HG03457 (cell line): ENCODE data around the gene STPG1.

Source experiments
- ATAC-seq: cut with Tn5 transposase; IDR thresholded peaks from one replicate; pipeline ENCODE4 v1.9.1; 2021; ENCODE audit warnings: moderate number of reproducible peaks; ENCODE audit not compliant: unreplicated experiment

Gene STPG1

DNA sequence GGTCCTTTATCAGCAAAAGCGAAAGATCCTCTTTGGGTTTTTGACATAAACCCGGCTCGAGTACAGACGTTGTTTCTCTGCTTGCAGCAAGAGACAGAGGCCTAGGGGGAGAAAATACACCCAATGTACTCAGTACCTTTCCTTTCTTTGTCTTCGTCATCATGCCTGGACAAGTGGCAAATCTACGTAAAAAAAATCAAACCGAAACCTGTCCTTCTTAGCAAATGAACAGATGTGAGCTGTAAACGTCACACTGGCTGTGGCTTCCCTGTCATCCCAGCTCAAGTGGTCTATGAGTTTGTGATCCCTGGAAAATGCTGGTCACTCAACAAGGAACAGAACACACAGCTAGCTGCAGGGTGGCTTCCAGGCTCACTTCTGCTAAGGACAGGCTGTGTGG, 39.9 kb downstream of the STPG1 start:
- ATAC-seq = no peak

DNA sequence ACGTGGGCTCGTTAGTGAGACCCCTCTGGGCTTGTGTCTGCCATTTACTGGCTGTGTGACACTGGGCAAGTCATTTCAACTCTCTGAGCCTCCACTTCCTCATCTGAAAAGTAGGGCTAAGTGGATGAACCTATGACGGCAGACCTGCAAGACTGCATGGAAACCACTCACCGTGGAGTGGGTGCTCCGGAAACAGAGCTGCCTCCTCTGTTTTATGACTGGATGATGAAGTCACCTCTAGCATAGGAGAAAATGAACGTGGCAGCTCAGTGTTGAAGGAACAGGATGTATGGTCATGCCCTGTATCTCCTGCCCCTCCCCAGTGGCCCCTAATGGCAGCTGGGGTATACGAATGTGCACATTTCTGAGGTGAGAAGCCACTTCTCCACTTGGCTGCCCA, 40.5 kb downstream of the STPG1 start:
- no peak for ATAC-seq

DNA sequence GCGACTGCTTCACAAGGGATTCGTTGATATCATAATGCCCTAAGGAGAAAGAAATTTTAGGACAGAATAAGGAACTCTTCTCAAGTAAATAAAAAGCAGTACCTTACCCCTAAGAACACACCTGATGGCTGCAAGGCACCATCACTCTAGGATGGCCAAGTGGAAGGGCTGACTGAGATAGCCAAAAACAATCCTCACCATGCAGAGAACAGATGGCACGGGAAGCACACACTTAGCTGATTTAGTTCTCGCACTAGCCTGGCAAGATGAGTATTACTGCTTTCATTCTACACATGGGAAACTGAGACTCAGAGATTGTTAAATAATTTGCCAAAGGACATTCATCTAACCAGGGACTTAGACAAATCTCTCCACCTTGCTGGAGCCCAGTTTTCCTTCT, 43.8 kb downstream of the STPG1 start:
- ATAC-seq = no peak

DNA sequence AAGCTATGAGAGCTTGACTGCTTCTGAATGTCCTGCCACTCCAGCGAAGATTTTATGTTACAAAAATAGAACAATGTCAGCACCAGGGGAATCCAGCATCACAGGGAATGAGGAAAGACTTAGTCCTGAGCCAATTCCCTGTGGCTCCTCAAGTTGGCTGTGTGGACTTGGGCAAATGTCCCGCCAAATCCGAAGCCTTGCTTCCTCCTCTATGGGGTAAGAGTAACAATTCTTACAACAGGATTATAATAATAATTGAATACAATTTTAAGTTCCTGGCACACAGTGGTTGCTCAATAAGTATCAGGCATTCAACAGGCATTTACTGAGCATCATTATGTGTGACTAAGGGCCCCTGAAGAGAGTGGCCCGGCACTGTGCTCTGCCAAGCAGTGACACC, 44.4 kb downstream of the STPG1 start:
- no peak for ATAC-seq

DNA sequence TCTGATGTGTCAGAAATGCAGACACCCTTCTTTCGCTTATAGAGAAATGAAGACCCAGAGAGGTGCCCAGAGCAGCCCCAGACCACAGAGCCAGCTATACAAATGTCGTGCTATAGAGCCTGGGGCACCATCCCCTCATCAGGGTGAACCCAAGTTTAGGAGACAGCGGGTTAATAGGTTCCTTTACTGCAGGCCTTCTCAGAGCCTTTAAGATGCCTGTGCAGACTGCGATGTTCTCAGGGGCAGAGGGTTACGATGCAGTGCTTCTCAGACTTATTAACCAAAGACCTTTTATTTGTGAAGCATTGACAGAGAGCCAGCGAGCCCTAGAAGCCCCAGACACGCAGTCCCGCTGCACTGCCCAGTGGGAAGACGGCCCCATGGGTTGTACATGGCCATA, 46.9 kb downstream of the STPG1 start:
- ATAC-seq = no peak

DNA sequence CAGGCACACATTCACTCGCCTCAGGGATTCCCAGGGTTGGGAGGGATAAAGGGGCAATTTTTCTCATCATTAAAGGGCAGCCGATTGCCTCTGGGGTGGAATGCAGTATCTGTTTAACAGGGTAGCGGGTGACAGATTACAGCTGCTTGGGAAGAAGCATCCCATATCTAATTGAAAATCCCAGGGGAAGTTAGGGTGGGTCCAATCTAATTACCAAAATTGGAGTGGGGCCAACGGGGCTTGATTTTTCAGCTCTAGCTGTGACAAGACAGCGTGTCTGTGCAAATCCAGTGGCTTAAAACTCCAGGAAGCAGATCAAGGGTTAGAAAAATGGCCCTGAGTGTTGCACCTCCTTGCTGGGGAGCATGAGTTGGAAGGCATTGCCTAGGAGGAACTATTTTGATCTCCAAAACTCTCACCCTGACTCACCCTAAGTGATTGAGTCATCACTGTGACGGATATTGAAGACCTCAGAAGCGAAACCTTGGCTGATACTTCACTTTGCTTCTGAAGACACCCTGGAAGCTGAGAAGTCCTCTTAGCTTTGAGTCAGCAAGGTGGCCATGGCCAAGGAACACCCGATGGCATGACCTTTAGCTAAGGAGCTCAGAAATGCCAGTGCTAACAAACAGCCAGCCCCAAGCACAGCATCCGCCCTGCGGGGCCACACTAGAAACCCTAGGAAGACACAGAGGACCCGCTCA, 48.5 kb downstream of the STPG1 start:
- ATAC-seq = no peak

DNA sequence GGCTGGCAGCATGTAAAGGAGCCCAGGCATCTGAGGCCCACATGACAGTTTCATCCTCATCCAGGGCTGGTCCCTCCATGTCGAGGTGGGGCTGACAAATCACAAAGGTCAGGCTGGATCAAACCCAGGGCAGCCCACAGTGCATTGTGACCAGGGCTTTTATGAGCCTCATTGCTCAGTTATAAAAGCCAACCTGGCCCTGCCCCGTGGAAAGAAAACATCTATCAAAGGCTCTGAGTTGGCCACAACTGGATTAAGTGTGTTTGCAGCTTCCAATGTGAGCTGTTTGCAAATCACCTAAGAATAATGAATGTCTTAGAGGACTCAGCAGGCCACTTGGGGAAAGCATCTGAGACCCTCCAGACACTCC, 49.0 kb downstream of the STPG1 start:
- ATAC-seq = no peak

DNA sequence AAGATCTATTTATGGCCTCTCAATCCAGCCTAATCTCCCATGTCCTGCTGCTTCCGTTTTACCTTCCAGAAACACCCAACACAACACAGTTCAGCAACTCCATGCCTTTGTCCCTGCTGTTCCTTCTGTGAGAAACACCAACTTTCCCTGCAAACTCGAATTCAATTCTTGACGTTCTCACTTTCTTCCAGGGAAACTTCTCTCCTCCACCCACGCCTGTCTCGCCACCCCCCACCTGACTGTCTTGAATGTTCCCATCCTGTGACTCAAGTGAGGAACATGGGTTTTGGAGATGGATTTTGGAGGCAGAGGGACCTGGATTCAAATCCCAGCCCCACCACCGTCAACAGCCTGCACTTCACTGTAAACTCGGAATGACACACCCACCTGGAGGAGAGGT, 49.6 kb downstream of the STPG1 start:
- no peak for ATAC-seq

DNA sequence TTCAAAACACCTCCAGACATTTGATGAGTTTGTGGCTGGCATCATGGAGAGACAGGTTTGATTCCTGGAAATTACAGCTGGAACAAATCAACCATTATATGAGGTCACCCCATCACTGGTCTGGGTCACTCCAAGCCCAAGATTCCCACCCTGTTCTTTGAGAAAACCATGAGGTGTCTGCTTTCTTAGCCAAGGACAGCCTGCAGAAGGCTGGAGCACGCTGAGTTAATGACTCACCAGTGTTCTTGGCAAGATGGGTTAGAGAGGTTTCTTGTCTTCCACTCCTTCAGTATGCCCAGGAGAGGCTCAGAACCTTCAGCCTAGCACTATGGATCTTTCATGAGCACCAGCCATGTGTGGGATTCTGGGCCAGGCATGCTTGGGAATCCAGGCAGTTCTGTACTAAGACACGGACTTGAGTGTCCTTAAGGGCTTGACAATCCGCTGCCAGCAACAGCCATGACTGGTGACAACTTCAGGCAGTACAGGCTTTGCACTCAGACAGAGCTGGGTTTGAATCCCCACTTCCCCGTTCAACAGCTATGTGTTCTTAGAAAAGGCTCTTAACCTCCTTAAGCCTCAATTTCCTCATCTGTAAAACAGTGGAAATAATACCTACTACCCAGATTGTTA, 50.5 kb downstream of the STPG1 start:
- no peak for ATAC-seq

DNA sequence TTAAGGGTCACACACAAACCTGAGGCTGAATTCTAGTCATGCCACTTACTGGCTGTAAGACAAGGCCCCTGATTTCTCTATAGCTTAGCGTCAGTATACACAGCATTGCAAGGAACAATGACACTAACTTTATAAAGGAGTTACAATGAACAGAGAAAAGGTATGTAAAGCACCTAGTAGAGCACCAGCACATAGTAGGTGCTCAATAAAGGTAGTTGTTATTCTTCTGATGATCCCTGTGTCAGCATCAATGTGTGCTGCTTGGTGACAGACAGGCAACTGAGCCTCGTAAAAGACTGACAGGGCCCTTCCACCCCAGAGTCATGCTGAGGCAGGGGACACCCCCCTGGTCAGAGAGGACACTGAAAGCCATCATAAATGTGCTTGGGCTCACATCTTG, 51.2 kb downstream of the STPG1 start:
- no peak for ATAC-seq

DNA sequence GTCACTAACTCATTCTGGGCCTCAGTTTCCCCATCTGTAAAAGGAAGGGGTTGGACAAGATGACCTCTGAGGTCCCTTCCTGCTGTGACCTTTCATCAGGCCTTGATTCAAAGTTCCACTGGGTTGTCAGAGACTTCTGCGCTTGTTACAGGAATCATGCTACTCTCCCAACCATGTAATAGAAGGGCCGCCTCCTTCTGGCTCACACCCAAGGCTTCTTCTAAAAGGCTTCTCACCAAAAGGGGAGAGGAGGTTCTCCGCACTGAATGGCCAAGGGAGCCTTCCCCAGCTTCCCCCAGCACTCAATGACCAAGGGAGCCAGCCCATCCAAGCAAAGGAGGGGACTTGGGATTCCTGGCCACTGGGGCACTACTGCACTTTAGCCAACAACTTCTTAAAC, 51.8 kb downstream of the STPG1 start:
- ATAC-seq = no peak

DNA sequence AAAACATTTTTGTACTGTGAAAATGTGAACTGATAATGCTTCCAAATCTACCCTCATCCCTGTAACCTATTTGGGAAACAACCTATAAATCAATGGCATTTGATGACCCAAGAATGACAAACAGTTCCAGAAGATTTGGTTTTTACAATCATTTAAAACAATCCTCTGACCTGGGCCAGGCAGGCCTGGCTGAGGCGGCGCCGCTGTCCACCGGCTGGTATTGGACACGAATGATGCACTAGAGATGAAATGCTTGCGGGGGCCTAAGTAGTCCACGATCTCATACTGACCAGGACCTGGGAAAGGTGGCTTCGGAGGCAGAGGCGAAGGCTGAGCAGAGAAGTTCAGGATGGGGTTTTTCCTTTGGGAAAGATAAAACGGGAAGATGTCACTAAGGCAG, 52.9 kb downstream of the STPG1 start:
- ATAC-seq = no peak

DNA sequence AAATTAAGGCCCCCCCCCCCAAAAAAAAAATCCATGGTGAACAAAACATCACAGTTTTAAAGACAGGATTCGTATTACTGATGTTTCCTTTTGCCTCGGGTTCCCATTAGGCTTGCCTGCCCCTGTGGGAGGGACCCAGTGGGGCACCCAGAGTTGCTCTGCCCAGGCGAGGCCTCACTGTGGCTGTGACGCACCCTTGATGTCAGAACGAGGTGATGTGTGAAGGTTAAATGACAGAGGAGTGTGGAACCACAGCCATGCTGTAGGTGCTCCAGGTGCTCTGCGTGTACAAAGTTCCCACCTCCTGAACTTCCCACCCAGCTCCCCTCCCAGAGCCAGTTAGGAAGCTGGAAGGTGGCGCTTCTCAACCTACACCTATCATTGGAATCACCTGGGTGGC, 56.5 kb downstream of the STPG1 start:
- ATAC-seq = no peak

DNA sequence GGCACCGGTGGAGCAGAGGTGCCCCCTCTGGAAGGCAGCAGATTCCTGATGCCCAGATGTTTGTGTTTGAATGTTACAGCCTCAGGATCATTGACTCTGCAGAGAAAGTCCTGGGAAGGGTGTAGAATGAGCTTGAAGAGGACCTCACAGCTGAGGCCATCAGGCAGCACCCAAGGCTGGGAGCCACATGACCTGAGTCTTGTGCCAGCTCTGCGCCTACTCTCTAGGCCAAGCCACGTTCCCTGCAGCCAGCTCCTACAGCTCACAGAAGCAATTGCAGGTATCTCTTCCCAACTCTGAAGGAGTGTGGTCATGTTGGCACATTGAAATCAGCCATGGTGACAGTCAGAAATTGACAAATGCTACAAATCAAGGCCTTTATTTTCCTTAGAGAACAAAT, 58.1 kb downstream of the STPG1 start:
- no peak for ATAC-seq

DNA sequence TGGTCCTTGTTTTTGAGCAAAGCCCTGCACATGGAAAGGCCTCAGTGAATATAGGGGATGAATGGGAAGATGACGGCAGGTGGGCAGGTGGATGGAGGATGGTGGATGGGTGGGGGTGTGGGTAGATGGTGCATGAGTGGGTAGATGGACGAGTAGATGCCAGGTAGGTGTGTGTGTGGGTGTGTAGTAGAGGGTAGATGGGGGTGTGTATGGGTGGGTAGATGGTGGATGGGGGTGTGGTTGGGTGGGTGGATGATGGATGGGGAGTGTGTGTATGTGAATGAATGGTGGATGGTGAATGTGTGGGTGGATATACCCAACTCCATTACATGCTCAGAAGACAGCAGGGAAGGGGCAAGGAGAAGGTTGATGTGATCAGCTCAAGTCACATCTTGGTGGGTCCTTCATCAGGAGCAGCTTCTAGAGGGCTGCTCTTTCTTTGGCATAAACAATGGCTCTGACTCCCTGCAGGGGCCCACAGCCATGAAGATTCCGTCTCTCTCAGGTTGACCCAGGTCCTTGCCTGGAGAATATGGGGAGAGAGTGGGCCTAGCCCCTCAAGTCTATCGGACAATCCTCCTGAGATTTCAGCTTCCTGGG, 60.2 kb downstream of the STPG1 start:
- no peak for ATAC-seq

DNA sequence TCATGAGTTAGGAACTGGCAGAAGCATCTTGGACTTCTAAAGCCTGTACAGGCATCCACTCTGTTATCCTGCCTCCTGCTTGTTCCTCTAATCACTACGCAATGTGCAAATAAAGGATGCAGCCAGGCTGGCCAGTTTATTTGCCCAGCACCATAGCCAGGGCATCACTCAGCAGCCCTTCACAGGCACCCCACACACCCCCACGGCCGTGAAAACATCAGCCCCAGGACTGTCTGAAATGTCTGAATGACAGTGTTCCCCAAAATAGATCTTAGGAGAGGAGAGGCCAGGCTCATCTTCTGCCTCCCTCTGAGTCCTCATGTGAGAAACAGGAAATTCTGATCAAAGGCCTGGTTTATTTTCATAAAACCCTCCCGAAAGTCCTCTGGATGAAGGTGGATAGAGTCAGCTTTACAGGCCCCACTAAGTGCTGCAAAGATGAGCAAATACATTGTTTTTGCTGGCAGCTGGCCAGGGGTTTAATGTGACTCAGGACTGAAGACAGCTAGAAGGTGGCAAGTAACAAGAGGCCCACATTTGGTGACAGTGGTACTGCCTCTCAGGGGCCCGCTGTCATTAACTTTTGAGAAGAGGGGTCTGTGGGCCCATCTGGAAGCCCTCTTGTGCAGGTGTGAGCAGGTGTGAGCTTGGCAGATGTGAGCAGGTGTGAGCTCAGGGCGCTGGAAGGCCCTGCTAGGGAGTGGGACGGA, 61.5 kb downstream of the STPG1 start:
- no peak for ATAC-seq

DNA sequence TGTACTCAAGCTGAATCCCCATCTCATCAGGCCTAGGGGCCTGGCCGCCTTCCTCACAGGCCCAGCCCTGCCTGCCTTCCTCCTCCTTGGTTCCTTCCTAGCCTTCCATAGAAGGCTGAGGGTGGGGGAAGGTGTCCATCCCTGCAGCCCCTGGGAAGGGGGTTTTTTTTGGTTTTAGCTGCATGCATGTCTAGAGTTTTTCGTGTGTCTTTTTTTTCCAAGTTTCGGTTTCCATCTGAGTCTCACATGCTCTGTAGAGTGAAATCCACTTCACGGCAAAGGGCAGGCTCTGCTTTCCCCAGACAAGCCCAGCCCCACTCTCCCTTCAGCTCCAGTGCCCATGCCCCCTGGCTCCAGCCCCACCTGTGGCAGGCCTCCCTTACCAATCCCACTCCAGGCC, 62.3 kb downstream of the STPG1 start:
- ATAC-seq = no peak

DNA sequence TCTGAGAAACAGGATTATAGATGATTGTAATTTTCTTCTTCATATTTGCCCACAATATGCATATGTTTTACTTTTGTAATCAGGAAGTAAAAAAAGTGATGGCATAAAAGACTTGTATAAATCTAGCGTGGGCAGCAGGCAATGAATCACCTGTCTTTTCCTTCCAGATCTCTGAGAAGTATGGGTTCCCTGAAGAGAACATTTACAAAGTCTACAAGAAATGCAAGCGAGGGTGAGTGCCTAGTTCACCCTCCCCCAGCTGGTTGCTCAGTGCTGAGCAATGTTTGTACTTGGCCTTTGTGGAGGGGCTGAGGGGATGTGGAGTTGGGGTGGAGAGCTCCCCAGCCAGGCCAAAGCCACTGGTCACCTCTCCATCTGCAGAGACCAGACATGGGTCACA, 63.7 kb downstream of the STPG1 start:
- ATAC-seq = no peak

DNA sequence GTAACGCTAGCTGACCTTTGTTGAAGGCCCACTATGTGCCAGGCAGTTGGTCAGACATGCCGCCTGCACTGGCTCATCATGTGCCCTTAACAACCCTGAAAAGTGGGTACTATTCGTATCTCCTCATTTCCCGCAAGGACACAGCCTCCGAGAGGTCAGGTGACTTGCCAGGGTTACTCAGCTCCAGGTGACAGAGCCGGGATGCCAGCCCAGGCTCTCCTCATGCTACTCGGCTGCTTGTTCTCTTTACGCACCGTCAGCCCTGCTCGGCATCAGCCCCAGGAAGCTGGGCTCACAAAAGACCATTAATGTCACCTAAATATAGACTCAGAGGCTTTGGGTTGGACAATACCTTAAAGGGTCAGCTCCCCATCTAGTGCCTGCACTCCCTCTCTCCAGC, 65.4 kb downstream of the STPG1 start:
- no peak for ATAC-seq

DNA sequence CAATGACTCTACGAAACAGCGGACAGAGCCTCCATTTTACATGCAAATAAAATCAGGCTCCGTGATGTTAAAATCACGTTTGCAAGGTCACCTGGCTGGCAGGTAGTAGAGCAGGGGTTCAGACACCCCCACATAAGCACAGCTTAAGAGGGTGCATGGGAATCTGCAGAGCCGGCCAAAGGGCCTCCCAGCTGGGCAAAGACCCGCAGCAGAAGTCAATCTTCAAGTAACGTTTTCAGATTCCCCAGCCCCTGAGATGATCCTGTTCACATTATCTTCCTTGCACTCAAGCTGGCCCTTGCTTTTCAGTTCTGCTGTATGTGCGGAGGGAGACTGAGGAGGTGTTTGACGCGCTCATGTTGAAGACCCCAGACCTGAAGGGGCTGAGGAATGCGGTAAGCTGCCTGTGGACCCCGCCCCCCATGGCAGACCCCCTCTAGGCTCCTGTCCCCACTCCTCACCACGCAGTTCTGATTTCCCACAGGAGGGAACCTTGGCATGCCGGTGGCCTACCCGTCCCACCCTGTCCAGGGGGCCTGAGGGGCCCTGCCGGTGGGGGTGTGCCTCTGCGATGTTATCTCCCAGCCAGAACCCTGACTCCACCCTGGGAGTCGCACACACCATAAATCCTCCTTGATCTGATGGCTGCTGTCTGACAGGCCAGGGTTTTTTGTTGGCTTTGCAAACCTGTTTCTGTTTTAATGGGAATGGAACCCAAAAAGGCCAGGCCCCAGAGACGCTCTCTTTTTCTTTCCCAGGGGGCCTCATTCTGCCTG, 66.2 kb downstream of the STPG1 start:
- no peak for ATAC-seq

DNA sequence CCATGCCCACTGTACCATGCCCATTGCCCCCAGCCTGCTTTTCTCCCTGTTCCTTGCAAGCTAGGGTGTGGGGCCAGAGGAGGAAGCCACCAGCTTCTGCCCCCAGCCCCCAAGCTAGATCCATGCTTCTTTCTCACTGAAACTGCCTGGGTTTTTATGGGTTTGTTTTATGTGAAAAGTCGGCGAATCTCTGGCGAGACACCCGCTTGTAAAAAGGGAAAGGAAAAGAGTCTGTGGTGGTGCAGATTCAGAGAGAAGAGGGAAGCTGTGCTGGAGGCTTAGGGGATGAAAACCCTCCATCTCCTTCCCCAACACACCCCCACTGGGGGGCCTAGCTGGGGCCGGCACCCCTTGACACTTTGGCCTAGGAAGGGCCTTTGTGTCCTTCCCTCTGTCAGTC, 68.2 kb downstream of the STPG1 start:
- ATAC-seq = no peak
